HG03135 (cell line): ENCODE data around the gene STAM.

Experiments used
- ATAC-seq: cut with Tn5 transposase; IDR thresholded peaks from one replicate; pipeline ENCODE4 v1.9.1; 2021; ENCODE audit warnings: mild to moderate bottlenecking, moderate library complexity; ENCODE audit not compliant: unreplicated experiment

The STAM gene

GRCh38 chr10:17758200-17758599 lies 114.2 kb downstream of the STAM start:
- ATAC-seq, result no peak

GRCh38 chr10:17758896-17759295 lies 114.9 kb downstream of the STAM start:
- ATAC-seq, result no peak

- no peak for ATAC-seq
These were observed 120.2 kb downstream of the STAM start for GRCh38 chr10:17764142-17764541.

- no peak for ATAC-seq
These were observed 121.7 kb downstream of the STAM start for GRCh38 chr10:17765602-17766001.
